PC-9 (cell line): ENCODE data around the gene MAGI2. TPM values are rescaled to one million over a fixed set of nuclear protein-coding genes. Genes with fewer than 3 reads are reported as not detected.

ENCODE experiments used
- BruUV-seq: library from RNA; stranded (reverse); fragments of 400-500 nt; replicated peaks from 2 replicates; lab custom pipeline; 2021; lab: Mats Ljungman, UMichigan
- CTCF ChIA-PET: fragments of 300-600 bp; sonication (Branson Sonifier 250); formaldehyde crosslinking; loops from one replicate; lab custom pipeline; 2022; ENCODE audit warnings: antibody characterized with exemption; lab: Charles Lee
- POLR2A ChIA-PET: fragments of 300-600 bp; sonication (Branson Sonifier 250); formaldehyde crosslinking; loops from one replicate; lab custom pipeline; 2022; ENCODE audit warnings: antibody characterized with exemption; ENCODE audit not compliant: unreplicated experiment; lab: Charles Lee
- DNase-seq, 2 experiments: peaks; one replicate each; pipeline versions ENCODE4 v3.0.0 to v3.0.0-alpha.2; 2015 to 2022; ENCODE audit warnings: mixed read lengths in 1 of 2
- H2AFZ ChIP-seq: fragments of 200-600 bp; sonication (generic); 2 replicates; pipeline ENCODE4 v1.8.1; 2017; ENCODE audit warnings: antibody characterized with exemption
- H3F3A ChIP-seq: fragments of 200-600 bp; sonication (generic); 2 replicates; pipeline ENCODE4 v1.8.1; 2017; ENCODE audit warnings: antibody characterized with exemption, mild to moderate bottlenecking, low read depth; ENCODE audit not compliant: insufficient read depth
- H3K27ac ChIP-seq: fragments of 200-600 bp; sonication (generic); 2 replicates; pipeline ENCODE4 v1.6.1; 2016; ENCODE audit warnings: mixed run types
- H3K27me3 ChIP-seq: fragments of 200-600 bp; sonication (generic); 2 replicates; pipeline ENCODE4 v1.6.1; 2016; ENCODE audit warnings: low read depth, mixed run types; ENCODE audit not compliant: insufficient read depth
- H3K36me3 ChIP-seq: fragments of 200-600 bp; sonication (generic); 2 replicates; pipeline ENCODE4 v1.6.1; 2016; ENCODE audit warnings: low read depth, mixed run types
- H3K4me1 ChIP-seq: fragments of 200-600 bp; sonication (generic); replicated peaks from 2 replicates; pipeline ENCODE4 v1.6.1; 2016; ENCODE audit warnings: mixed run types; ENCODE audit not compliant: insufficient read depth
- H3K4me2 ChIP-seq: fragments of 200-600 bp; sonication (generic); 2 replicates; pipeline ENCODE4 v1.6.1; 2017; ENCODE audit warnings: mixed run types
- H3K4me3 ChIP-seq: fragments of 200-600 bp; sonication (generic); 2 replicates; pipeline ENCODE4 v1.6.1; 2016; ENCODE audit warnings: mixed run types
- H3K79me2 ChIP-seq: fragments of 200-600 bp; sonication (generic); 2 replicates; pipeline ENCODE4 v1.6.1; 2017; ENCODE audit warnings: low read depth, mixed run types
- H3K9me2 ChIP-seq: fragments of 200-600 bp; sonication (generic); 2 replicates; pipeline ENCODE4 v1.8.1; 2017; ENCODE audit warnings: mild to moderate bottlenecking; ENCODE audit not compliant: insufficient read depth
- H3K9me3 ChIP-seq: fragments of 200-600 bp; sonication (generic); 2 replicates; pipeline ENCODE4 v1.8.1; 2016; ENCODE audit warnings: low read depth; ENCODE audit not compliant: insufficient read depth
- H4K20me1 ChIP-seq: fragments of 200-600 bp; sonication (generic); 2 replicates; pipeline ENCODE4 v1.8.1; 2017; ENCODE audit not compliant: insufficient read depth
- EZH2 ChIP-seq: fragments of 200-600 bp; sonication (generic); IDR thresholded peaks from 2 replicates; pipeline ENCODE4 v1.8.0; 2017; ENCODE audit warnings: antibody characterized with exemption, low read depth
- intact Hi-C: fragments of 100-400 bp; cut with micrococcal nuclease; formaldehyde crosslinking; loops from one replicate; pipeline ENCODE4 v1.10.0; 2022; ENCODE audit not compliant: unreplicated experiment
- total RNA-seq: library from RNA; stranded (reverse); gene quantifications from 2 replicates; pipeline ENCODE4 v1.2.3, GENCODE V29; 2021
- TF ChIP-seq, protein P1 (sequence below): fragments of 200-600 bp; sonication (generic); conservative IDR thresholded peaks from 2 replicates; pipeline ENCODE4 v1.6.1; 2017; ENCODE audit warnings: mixed run types, antibody characterized with exemption, mild to moderate bottlenecking, moderate library complexity

MAGI2 gene
- total RNA-seq, 1 experiment from 2014 or later = 0.92 TPM

DNA sequence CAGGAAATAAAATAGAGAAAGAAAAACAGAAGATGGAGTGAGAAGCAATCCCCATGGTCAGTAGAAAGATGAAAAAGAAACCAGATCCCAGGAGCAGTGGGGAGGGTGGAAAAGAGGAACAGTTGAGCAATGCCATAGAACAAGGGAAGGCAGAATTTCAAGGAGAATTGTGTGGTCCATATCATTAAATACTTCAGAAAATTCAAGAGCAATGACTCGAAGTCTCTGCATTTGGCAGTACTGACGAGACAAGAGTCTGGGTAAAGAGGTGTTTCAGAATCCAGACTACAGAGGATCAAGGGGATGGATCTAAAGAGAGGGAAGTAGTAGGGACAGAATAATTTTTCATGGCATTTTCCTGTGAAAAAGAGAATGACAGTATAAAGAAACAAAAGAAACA lies 1142.3 kb downstream of the MAGI2 start:
- H3K4me3 ChIP-seq = no peak overlapping the region
- H3K9me2 ChIP-seq = no peaks in the 10 kb centered on the region
- no peaks in the 10 kb centered on the region for H3K27me3 ChIP-seq
- H3K27ac ChIP-seq = no peak overlapping the region
- POLR2A ChIA-PET = interaction anchor here (0.6 kb wide), 2 partner anchors 68 to 107 kb away, joined by 3 to 6 read pairs; no protein-coding TSS in a partner anchor
- H3K9me3 ChIP-seq = no peaks in the 10 kb centered on the region
- DNase-seq = no peak
- TF ChIP-seq EZH2 = no peak
- TF ChIP-seq, protein P1, sequence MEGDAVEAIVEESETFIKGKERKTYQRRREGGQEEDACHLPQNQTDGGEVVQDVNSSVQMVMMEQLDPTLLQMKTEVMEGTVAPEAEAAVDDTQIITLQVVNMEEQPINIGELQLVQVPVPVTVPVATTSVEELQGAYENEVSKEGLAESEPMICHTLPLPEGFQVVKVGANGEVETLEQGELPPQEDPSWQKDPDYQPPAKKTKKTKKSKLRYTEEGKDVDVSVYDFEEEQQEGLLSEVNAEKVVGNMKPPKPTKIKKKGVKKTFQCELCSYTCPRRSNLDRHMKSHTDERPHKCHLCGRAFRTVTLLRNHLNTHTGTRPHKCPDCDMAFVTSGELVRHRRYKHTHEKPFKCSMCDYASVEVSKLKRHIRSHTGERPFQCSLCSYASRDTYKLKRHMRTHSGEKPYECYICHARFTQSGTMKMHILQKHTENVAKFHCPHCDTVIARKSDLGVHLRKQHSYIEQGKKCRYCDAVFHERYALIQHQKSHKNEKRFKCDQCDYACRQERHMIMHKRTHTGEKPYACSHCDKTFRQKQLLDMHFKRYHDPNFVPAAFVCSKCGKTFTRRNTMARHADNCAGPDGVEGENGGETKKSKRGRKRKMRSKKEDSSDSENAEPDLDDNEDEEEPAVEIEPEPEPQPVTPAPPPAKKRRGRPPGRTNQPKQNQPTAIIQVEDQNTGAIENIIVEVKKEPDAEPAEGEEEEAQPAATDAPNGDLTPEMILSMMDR = no peak
- H3K36me3 ChIP-seq = no peaks in the 10 kb centered on the region
- no peaks in the 10 kb centered on the region for H3F3A ChIP-seq
- H3K79me2 ChIP-seq = no peaks in the 10 kb centered on the region
- no TSS peak for BruUV-seq
- CTCF ChIA-PET = no interaction called here
- H4K20me1 ChIP-seq = no peaks in the 10 kb centered on the region
- H3K4me1 ChIP-seq = no peaks in the 10 kb centered on the region
- no peak overlapping the region for H2AFZ ChIP-seq
- intact Hi-C loops = no loop called here
- H3K4me2 ChIP-seq = no peak overlapping the region

DNA sequence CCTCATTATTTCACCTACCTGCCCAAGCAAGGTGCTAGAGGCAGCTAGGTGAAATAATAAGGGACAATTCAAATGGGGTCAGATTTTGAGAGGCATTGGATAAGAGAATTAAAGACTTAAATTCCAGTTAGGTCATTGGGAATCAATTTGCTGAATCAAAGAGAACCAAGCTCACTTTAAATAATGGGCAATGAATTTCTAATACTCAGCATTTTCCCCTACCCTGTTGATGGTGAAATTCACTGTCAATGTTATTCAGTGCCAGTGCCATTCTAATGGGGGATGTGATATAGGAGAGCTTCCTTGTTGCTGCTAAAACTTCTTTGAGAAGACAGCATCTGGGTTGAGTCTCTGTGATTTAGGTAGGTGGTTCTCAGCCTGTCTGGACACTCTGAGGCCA lies 1145.6 kb downstream of the MAGI2 start:
- H3K9me3 ChIP-seq = no peaks in the 10 kb centered on the region
- H3K4me2 ChIP-seq = no peak overlapping the region
- no peaks in the 10 kb centered on the region for H3K4me1 ChIP-seq
- no peaks in the 10 kb centered on the region for H3K79me2 ChIP-seq
- ChIA-PET CTCF (no interaction called here), POLR2A (interaction anchor here (0.5 kb wide), 1 partner anchor 99 kb away, joined by 5 read pairs; no protein-coding TSS in a partner anchor)
- no peaks in the 10 kb centered on the region for H4K20me1 ChIP-seq
- no peak overlapping the region for H3K4me3 ChIP-seq
- no peaks in the 10 kb centered on the region for H3K36me3 ChIP-seq
- H3K9me2 ChIP-seq = no peaks in the 10 kb centered on the region
- no peaks in the 10 kb centered on the region for H3K27me3 ChIP-seq
- no peak overlapping the region for H2AFZ ChIP-seq
- no peak for TF ChIP-seq EZH2
- TF ChIP-seq, protein P1 = no peak
- DNase-seq = no peak
- BruUV-seq = no TSS peak
- no peaks in the 10 kb centered on the region for H3F3A ChIP-seq
- intact Hi-C loops = no loop called here
- no peak overlapping the region for H3K27ac ChIP-seq

DNA sequence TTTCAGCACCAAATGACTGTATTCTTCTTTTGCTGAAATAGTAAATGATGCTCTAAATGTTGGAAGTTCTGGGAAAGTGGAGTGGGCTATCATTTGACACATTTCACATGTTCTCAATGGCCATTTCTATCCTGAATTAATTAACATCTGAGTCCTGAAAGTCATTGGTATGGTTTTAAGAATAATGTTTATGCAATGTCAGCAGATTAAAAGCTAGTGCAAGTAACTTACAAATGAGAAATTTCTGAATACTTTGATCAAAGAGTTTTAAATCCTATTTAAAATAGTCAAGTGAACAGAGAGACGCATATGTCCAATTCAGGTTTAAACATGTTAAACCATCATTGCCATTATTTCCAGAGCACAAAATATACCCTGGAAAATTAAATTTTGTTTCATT lies 1146.8 kb downstream of the MAGI2 start:
- Histone ChIP-seq H4K20me1 (no peaks in the 10 kb centered on the region), H3K27me3 (no peaks in the 10 kb centered on the region), H3K9me3 (no peaks in the 10 kb centered on the region), H3K4me1 (no peaks in the 10 kb centered on the region), H3K4me2 (no peak overlapping the region), H3K9me2 (no peaks in the 10 kb centered on the region), H2AFZ (no peak overlapping the region), H3F3A (no peaks in the 10 kb centered on the region), H3K79me2 (no peaks in the 10 kb centered on the region), H3K4me3 (no peak overlapping the region), H3K27ac (no peak overlapping the region), H3K36me3 (no peaks in the 10 kb centered on the region)
- intact Hi-C loops = no loop called here
- no TSS peak for BruUV-seq
- DNase-seq = no peak
- CTCF ChIA-PET = interaction anchor here (0.6 kb wide), 1 partner anchor 151 kb away, joined by 3 read pairs; no protein-coding TSS in a partner anchor
- TF ChIP-seq EZH2 = no peak
- TF ChIP-seq, protein P1 = no peak
- POLR2A ChIA-PET = no interaction called here
